ENCODE results near the gene HNRNPLL.

HNRNPLL gene

DNA sequence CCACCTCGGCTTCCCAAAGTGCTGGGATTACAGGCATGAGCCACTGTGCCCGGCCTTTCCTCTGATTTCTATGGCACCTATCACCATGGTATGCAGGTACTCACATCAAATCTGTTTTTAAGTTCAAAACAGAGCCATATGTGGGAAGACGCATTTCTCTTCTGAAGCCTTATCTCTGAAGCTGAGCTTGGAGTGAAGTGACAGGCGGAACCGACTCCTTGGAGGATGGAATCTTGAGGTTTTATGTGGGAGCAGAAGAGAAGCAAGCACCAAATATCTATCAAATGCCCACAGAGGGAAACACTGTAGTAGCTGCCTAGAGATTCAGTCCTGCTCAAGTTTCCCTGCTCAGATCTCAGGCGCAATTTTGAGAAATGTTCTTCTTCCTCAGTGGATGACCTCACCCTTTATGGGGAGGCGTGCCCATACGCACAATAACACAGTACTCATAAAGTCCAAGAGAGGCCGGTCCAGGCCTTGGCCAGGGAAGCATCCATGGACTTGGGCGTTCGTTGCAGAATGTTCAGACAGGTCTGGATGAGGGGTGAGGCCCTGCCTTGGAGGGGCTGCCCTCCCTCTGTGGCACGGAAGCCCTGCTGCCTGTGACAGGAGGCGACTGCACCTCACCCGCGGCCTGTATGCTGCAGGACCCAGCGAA, 67.9 kb downstream of the HNRNPLL start:
- ATAC-seq: no peak
- TF ChIP-seq CSDC2 (CRISPR knock-in tag; IDR thresholded peaks at IDR 0.05): no peak
- no peak for TF ChIP-seq ZC3H10 (CRISPR knock-in tag; IDR thresholded peaks at IDR 0.05)
- TF ChIP-seq, protein P1, sequence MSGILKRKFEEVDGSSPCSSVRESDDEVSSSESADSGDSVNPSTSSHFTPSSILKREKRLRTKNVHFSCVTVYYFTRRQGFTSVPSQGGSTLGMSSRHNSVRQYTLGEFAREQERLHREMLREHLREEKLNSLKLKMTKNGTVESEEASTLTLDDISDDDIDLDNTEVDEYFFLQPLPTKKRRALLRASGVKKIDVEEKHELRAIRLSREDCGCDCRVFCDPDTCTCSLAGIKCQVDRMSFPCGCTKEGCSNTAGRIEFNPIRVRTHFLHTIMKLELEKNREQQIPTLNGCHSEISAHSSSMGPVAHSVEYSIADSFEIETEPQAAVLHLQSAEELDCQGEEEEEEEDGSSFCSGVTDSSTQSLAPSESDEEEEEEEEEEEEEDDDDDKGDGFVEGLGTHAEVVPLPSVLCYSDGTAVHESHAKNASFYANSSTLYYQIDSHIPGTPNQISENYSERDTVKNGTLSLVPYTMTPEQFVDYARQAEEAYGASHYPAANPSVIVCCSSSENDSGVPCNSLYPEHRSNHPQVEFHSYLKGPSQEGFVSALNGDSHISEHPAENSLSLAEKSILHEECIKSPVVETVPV (CRISPR knock-in tag; IDR thresholded peaks at IDR 0.05): no peak
- no peak for TF ChIP-seq PPARA (CRISPR knock-in tag; IDR thresholded peaks at IDR 0.05; ENCODE audit: borderline replicate concordance)
- no peak for TF ChIP-seq RARB (CRISPR knock-in tag; IDR thresholded peaks at IDR 0.05)
- TF ChIP-seq TCF4 (CRISPR knock-in tag; IDR thresholded peaks at IDR 0.05; ENCODE audit: borderline replicate concordance): no peak
- TF ChIP-seq, protein P2, sequence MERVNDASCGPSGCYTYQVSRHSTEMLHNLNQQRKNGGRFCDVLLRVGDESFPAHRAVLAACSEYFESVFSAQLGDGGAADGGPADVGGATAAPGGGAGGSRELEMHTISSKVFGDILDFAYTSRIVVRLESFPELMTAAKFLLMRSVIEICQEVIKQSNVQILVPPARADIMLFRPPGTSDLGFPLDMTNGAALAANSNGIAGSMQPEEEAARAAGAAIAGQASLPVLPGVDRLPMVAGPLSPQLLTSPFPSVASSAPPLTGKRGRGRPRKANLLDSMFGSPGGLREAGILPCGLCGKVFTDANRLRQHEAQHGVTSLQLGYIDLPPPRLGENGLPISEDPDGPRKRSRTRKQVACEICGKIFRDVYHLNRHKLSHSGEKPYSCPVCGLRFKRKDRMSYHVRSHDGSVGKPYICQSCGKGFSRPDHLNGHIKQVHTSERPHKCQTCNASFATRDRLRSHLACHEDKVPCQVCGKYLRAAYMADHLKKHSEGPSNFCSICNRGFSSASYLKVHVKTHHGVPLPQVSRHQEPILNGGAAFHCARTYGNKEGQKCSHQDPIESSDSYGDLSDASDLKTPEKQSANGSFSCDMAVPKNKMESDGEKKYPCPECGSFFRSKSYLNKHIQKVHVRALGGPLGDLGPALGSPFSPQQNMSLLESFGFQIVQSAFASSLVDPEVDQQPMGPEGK (CRISPR knock-in tag; IDR thresholded peaks at IDR 0.05; ENCODE audit: borderline replicate concordance): no peak
- TF ChIP-seq ZFP30 (CRISPR knock-in tag; IDR thresholded peaks at IDR 0.05): no peak
- TF ChIP-seq, protein P3, sequence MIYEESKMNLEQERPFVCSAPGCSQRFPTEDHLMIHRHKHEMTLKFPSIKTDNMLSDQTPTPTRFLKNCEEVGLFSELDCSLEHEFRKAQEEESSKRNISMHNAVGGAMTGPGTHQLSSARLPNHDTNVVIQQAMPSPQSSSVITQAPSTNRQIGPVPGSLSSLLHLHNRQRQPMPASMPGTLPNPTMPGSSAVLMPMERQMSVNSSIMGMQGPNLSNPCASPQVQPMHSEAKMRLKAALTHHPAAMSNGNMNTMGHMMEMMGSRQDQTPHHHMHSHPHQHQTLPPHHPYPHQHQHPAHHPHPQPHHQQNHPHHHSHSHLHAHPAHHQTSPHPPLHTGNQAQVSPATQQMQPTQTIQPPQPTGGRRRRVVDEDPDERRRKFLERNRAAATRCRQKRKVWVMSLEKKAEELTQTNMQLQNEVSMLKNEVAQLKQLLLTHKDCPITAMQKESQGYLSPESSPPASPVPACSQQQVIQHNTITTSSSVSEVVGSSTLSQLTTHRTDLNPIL (CRISPR knock-in tag; IDR thresholded peaks at IDR 0.05; ENCODE audit: low read depth): no peak

DNA sequence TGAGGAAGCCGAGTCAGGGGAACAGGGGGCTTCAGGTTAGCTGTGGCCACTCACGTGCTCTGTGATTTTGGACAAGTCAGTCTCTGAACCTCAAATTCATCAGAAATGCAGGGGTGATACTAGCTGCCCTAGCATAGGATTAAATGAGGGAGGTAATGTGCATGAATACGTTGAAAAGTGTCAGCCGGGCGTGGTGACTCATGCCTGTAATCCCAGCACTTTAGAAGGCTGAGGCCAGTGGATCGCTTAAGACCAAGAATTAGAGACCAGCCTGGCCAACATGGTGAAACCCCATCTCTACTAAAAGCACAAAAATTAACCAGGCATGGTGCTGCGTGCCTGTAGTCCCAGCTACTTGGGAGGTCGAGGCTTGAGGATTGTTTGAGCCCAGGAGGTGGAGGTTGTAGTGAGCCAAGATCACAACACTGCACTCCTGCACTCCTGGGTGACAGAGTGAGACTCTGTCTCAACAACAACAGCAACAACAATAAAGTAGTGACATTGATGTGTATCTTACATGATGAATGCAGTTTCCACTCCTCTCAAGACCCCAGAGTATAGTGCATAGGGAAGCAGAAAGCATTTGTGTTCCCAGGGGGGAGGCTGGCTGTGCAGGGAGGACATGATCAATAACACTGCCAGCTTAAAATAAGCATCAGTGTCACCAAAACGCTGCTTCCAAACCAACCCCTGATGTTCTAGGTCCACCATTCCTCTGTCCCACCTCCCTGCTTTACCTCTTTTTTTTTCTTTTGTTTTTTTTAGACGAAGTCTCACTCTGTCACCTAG, 68.8 kb downstream of the HNRNPLL start:
- TF ChIP-seq TCF4 (CRISPR knock-in tag; IDR thresholded peaks at IDR 0.05; ENCODE audit: borderline replicate concordance): no peak
- no peak for TF ChIP-seq OSR1 (CRISPR knock-in tag; IDR thresholded peaks at IDR 0.05)
- TF ChIP-seq ZNF8 (CRISPR knock-in tag; IDR thresholded peaks at IDR 0.05): no peak
- TF ChIP-seq ARNTL (CRISPR knock-in tag; IDR thresholded peaks at IDR 0.05; ENCODE audit: borderline replicate concordance, low read depth): no peak
- no peak for TF ChIP-seq ESRRG (CRISPR knock-in tag; IDR thresholded peaks at IDR 0.05)
- no peak for TF ChIP-seq ZFP3 (CRISPR knock-in tag; IDR thresholded peaks at IDR 0.05)
- no peak for TF ChIP-seq RARB (CRISPR knock-in tag; IDR thresholded peaks at IDR 0.05)
- TF ChIP-seq ZNF565 (CRISPR knock-in tag; conservative IDR thresholded peaks at IDR 0.05; ENCODE audit: low read depth): no peak
- no peak for TF ChIP-seq TOX (CRISPR knock-in tag; IDR thresholded peaks at IDR 0.05; ENCODE audit: borderline replicate concordance)
- TF ChIP-seq GLIS3 (CRISPR knock-in tag; IDR thresholded peaks at IDR 0.05): no peak
- no peak for ATAC-seq

DNA sequence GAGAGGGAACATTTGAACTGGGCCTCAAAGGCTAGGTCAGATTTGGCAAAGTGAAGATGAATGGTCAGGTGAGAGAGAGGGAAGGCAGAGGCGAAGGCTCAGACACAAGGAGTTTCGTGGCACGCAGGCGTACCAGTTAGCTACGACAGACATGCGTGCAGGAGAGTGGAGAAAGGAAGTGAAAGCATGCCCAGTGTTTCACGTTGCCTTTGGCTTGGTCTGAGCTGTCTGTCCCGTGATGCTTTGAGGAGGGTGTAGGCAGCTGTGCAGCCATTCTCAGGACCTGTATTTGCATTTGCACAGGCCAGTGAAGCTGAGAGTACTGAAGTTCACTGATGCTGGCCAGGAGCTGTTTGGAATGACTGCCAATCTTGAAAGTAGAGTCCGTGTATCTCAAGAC, 69.5 kb downstream of the HNRNPLL start:
- no peak for ATAC-seq
- TF ChIP-seq, protein P3 (CRISPR knock-in tag; IDR thresholded peaks at IDR 0.05; ENCODE audit: low read depth): no peak
- no peak for TF ChIP-seq ZC3H10 (CRISPR knock-in tag; IDR thresholded peaks at IDR 0.05)

DNA sequence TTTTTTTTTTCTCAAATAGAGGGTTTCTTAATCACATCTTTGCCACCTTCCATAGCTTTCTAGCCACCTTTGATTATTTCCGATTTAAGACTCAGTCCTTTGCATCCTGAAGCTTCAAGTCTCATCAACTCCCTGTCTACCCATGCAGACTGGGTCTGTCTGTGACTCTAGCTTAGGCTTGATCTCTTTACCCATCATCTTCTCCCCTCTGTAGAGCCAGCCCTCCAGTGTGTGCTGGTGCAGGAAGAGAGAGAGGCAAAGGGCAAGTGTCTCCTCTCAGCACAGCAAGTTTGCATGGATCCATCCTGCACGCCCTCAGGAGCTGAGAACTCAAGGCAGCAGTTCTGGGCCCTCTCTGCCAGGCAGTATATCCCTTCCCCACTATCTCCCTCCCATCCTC, 70.4 kb downstream of the HNRNPLL start:
- TF ChIP-seq OSR1 (CRISPR knock-in tag; IDR thresholded peaks at IDR 0.05): no peak
- no peak for TF ChIP-seq ZNF565 (CRISPR knock-in tag; conservative IDR thresholded peaks at IDR 0.05; ENCODE audit: low read depth)
- no peak for TF ChIP-seq ARNTL (CRISPR knock-in tag; IDR thresholded peaks at IDR 0.05; ENCODE audit: borderline replicate concordance, low read depth)
- no peak for TF ChIP-seq ISL1 (CRISPR knock-in tag; IDR thresholded peaks at IDR 0.05)
- TF ChIP-seq, protein P2 (CRISPR knock-in tag; IDR thresholded peaks at IDR 0.05; ENCODE audit: borderline replicate concordance): no peak
- TF ChIP-seq, protein P4, sequence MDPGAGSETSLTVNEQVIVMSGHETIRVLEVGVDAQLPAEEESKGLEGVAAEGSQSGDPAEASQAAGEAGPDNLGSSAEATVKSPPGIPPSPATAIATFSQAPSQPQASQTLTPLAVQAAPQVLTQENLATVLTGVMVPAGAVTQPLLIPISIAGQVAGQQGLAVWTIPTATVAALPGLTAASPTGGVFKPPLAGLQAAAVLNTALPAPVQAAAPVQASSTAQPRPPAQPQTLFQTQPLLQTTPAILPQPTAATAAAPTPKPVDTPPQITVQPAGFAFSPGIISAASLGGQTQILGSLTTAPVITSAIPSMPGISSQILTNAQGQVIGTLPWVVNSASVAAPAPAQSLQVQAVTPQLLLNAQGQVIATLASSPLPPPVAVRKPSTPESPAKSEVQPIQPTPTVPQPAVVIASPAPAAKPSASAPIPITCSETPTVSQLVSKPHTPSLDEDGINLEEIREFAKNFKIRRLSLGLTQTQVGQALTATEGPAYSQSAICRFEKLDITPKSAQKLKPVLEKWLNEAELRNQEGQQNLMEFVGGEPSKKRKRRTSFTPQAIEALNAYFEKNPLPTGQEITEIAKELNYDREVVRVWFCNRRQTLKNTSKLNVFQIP (CRISPR knock-in tag; IDR thresholded peaks at IDR 0.05; ENCODE audit: borderline replicate concordance, low read depth): no peak
- TF ChIP-seq, protein P3 (CRISPR knock-in tag; IDR thresholded peaks at IDR 0.05; ENCODE audit: low read depth): no peak
- no peak for TF ChIP-seq GLIS3 (CRISPR knock-in tag; IDR thresholded peaks at IDR 0.05)
- TF ChIP-seq BACH2 (CRISPR knock-in tag; IDR thresholded peaks at IDR 0.05; ENCODE audit: borderline replicate concordance): no peak
- TF ChIP-seq RARB (CRISPR knock-in tag; IDR thresholded peaks at IDR 0.05): no peak
- TF ChIP-seq ZC3H10 (CRISPR knock-in tag; IDR thresholded peaks at IDR 0.05): no peak
- no peak for TF ChIP-seq CSDC2 (CRISPR knock-in tag; IDR thresholded peaks at IDR 0.05)
- no peak for TF ChIP-seq TCF4 (CRISPR knock-in tag; IDR thresholded peaks at IDR 0.05; ENCODE audit: borderline replicate concordance)
- no peak for TF ChIP-seq ESRRG (CRISPR knock-in tag; IDR thresholded peaks at IDR 0.05)
- no peak for TF ChIP-seq ZNF70 (CRISPR knock-in tag; IDR thresholded peaks at IDR 0.05)
- ATAC-seq: no peak
